GM21825 (cell line): Measurements from ENCODE around the gene IRAK4.

ENCODE experiments used
- ATAC-seq: cut with Tn5 transposase; IDR thresholded peaks from one replicate; pipeline ENCODE4 v1.9.1; 2021; ENCODE audit warnings: mild to moderate bottlenecking, moderate library complexity; ENCODE audit not compliant: unreplicated experiment

Gene IRAK4

DNA sequence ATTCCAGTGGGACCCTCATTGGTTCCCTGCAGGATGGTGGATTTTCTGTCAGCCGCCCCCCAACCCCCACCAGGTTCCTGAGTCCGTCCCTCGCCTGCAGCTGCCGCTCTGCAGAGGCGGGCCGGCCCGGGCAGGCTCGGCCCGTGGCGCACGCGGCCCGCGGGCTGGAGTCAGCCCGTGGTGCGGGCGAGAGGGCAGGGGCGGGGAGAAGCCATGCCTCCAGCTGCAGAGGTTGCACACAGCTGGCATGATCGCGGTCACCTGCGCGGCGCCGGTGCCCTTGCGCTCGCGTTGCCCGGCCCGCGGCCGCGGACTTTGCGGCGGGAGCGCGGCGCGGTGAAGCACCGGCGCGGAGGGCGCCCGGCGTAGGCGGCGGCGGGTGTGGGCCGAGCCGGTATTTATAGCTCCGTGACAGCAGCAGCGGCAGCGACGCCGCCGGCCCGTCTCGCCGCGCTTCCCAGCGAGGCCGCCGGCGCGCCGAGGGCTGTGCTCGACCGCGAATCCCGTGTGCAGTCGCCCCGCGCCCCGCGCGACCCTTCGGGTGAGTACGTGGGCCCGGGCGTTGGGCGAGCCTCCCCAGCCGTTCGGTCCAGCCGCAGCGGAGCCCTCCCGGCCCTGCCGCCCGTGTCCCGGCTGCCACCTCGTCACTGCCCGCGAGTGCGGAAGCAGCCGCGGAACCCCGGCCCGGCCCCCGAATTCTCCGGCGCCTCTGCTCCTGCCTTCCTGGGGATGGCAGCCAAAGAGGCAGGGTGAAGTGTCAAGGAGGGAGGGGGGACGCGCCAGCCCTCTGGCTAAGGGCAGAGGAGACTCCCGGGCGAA is 77.1 kb downstream of the IRAK4 start, which contains the start of gene TMEM117:
TSS of gene TMEM117 (plus strand) at position 426 of the 819 bp plus-strand sequence.
- peak; percentile 77 for ATAC-seq

DNA sequence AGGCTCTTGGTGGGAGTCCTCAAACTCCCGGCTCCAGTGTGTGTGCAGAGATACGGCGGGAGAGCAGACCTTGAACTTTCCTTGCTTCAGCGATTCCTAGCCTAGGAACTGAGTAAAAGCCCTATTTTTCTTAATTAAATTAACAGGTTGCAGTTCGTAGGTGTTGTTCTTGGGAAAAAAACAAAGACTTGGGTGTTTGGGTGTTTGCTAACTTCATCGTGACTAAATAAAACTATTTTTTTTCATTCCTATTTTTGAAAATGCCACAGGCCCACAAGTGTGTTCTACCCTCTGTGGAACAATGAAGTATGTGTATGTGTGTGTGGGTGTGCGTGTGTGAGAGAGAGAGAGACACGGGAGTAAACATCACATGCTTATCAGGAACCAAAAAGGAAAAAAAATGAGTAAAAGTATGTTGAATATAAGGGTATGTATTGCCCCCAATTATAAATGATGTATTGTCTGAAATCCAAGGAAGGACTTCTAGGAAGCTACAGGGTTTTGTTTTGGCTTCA is 77.8 kb downstream of the IRAK4 start:
- ATAC-seq = peak; percentile 18
